Measurements from ENCODE around the gene TMEM52B.

TMEM52B gene

DNA sequence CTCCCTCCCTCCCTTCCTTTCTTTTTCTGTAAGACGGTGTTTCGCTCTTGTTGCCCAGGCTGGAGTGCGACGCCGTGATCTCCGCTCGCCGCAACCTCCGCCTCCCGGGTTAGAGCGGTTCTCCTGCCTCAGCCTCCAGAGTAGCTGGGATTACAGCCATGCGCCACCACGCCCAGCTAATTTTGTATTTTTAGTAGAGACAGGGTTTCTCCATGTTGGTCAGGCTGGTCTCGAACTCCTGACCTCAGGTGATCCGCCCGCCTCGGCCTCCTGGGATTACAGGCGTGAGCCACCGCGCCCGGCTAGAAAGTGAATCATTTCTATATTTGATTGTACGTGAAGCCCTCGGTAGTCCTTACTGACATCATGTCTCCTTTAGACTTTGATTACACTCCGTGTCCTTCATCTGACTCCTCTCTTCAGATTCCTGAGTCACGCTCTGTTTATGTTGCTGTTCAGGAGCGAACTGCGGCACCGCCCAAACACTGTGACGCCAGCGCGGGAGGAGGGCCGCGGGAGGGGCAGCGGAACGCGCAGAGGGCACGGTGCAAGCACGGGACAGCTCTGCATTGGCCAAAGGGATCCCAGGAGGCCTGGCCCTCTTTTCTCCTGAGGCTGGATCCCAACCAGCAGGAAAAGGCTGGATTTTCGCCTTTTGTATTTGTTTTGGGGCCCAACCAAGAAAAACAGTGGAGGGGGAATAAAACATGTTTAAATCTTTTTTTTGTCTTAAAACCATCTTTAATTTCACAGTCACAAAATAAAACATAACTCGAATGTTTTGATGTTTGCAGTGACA is 33.3 kb downstream of the TMEM52B start (continued):
- peak; percentile 98 for TF ChIP-seq ZBTB17 (tag by site-specific recombination; IDR thresholded peaks at IDR 0.05)
- no peak for TF ChIP-seq ZNF23 (tag by site-specific recombination; IDR thresholded peaks at IDR 0.05; ENCODE audit: borderline replicate concordance)
- TF ChIP-seq ZNF112 (tag by site-specific recombination; IDR thresholded peaks at IDR 0.05), result no peak
- TF ChIP-seq ZNF169 (tag by site-specific recombination; IDR thresholded peaks at IDR 0.05), result no peak
- TF ChIP-seq ZSCAN18 (tag by site-specific recombination; IDR thresholded peaks at IDR 0.05), result no peak
- no peak for TF ChIP-seq HOXA7 (CRISPR knock-in tag; IDR thresholded peaks at IDR 0.05; ENCODE audit: borderline replicate concordance)
- TF ChIP-seq KLF9 (tag by site-specific recombination; IDR thresholded peaks at IDR 0.05; ENCODE audit: low read depth), result peak; percentile 62
- no peak for TF ChIP-seq ZNF555 (tag by site-specific recombination; conservative IDR thresholded peaks at IDR 0.05)
- TF ChIP-seq, protein P1, sequence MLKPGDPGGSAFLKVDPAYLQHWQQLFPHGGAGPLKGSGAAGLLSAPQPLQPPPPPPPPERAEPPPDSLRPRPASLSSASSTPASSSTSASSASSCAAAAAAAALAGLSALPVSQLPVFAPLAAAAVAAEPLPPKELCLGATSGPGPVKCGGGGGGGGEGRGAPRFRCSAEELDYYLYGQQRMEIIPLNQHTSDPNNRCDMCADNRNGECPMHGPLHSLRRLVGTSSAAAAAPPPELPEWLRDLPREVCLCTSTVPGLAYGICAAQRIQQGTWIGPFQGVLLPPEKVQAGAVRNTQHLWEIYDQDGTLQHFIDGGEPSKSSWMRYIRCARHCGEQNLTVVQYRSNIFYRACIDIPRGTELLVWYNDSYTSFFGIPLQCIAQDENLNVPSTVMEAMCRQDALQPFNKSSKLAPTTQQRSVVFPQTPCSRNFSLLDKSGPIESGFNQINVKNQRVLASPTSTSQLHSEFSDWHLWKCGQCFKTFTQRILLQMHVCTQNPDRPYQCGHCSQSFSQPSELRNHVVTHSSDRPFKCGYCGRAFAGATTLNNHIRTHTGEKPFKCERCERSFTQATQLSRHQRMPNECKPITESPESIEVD (tag by site-specific recombination; IDR thresholded peaks at IDR 0.05), result peak; percentile 76
- TF ChIP-seq MEIS1 (CRISPR knock-in tag; IDR thresholded peaks at IDR 0.05; ENCODE audit: borderline replicate concordance), result no peak
- TF ChIP-seq ZNF324 (tag by site-specific recombination; IDR thresholded peaks at IDR 0.05), result peak; percentile 89
- TF ChIP-seq ZNF350 (tag by site-specific recombination; IDR thresholded peaks at IDR 0.05), result no peak
- TF ChIP-seq ZNF37A (tag by site-specific recombination; IDR thresholded peaks at IDR 0.05), result no peak
- TF ChIP-seq ZNF843 (tag by site-specific recombination; IDR thresholded peaks at IDR 0.05), result peak; percentile 86
- TF ChIP-seq, protein P2, sequence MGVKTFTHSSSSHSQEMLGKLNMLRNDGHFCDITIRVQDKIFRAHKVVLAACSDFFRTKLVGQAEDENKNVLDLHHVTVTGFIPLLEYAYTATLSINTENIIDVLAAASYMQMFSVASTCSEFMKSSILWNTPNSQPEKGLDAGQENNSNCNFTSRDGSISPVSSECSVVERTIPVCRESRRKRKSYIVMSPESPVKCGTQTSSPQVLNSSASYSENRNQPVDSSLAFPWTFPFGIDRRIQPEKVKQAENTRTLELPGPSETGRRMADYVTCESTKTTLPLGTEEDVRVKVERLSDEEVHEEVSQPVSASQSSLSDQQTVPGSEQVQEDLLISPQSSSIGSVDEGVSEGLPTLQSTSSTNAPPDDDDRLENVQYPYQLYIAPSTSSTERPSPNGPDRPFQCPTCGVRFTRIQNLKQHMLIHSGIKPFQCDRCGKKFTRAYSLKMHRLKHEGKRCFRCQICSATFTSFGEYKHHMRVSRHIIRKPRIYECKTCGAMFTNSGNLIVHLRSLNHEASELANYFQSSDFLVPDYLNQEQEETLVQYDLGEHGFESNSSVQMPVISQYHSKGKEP (tag by site-specific recombination; IDR thresholded peaks at IDR 0.05), result no peak; the same call in 1 of the 2 replicates
- TF ChIP-seq, protein P3, sequence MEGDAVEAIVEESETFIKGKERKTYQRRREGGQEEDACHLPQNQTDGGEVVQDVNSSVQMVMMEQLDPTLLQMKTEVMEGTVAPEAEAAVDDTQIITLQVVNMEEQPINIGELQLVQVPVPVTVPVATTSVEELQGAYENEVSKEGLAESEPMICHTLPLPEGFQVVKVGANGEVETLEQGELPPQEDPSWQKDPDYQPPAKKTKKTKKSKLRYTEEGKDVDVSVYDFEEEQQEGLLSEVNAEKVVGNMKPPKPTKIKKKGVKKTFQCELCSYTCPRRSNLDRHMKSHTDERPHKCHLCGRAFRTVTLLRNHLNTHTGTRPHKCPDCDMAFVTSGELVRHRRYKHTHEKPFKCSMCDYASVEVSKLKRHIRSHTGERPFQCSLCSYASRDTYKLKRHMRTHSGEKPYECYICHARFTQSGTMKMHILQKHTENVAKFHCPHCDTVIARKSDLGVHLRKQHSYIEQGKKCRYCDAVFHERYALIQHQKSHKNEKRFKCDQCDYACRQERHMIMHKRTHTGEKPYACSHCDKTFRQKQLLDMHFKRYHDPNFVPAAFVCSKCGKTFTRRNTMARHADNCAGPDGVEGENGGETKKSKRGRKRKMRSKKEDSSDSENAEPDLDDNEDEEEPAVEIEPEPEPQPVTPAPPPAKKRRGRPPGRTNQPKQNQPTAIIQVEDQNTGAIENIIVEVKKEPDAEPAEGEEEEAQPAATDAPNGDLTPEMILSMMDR (tag by site-specific recombination; IDR thresholded peaks at IDR 0.05), result no peak
- peak; percentile 44; the same call in 1 of the 2 replicates for TF ChIP-seq ZBTB20 (tag by site-specific recombination; IDR thresholded peaks at IDR 0.05)
- no peak for TF ChIP-seq ZNF621 (tag by site-specific recombination; IDR thresholded peaks at IDR 0.05)
- TF ChIP-seq, protein P4, sequence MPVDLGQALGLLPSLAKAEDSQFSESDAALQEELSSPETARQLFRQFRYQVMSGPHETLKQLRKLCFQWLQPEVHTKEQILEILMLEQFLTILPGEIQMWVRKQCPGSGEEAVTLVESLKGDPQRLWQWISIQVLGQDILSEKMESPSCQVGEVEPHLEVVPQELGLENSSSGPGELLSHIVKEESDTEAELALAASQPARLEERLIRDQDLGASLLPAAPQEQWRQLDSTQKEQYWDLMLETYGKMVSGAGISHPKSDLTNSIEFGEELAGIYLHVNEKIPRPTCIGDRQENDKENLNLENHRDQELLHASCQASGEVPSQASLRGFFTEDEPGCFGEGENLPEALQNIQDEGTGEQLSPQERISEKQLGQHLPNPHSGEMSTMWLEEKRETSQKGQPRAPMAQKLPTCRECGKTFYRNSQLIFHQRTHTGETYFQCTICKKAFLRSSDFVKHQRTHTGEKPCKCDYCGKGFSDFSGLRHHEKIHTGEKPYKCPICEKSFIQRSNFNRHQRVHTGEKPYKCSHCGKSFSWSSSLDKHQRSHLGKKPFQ (tag by site-specific recombination; IDR thresholded peaks at IDR 0.05), result no peak
- peak; percentile 89 for TF ChIP-seq ZNF335 (tag by site-specific recombination; conservative IDR thresholded peaks at IDR 0.05)
- TF ChIP-seq ZIC2 (tag by site-specific recombination; IDR thresholded peaks at IDR 0.05), result no peak; the same call in 1 of the 2 replicates
- no peak for TF ChIP-seq ZNF776 (tag by site-specific recombination; IDR thresholded peaks at IDR 0.05; ENCODE audit: borderline replicate concordance)
- peak; percentile 89 for TF ChIP-seq INSM2 (tag by site-specific recombination; IDR thresholded peaks at IDR 0.05)
- TF ChIP-seq, protein P5, sequence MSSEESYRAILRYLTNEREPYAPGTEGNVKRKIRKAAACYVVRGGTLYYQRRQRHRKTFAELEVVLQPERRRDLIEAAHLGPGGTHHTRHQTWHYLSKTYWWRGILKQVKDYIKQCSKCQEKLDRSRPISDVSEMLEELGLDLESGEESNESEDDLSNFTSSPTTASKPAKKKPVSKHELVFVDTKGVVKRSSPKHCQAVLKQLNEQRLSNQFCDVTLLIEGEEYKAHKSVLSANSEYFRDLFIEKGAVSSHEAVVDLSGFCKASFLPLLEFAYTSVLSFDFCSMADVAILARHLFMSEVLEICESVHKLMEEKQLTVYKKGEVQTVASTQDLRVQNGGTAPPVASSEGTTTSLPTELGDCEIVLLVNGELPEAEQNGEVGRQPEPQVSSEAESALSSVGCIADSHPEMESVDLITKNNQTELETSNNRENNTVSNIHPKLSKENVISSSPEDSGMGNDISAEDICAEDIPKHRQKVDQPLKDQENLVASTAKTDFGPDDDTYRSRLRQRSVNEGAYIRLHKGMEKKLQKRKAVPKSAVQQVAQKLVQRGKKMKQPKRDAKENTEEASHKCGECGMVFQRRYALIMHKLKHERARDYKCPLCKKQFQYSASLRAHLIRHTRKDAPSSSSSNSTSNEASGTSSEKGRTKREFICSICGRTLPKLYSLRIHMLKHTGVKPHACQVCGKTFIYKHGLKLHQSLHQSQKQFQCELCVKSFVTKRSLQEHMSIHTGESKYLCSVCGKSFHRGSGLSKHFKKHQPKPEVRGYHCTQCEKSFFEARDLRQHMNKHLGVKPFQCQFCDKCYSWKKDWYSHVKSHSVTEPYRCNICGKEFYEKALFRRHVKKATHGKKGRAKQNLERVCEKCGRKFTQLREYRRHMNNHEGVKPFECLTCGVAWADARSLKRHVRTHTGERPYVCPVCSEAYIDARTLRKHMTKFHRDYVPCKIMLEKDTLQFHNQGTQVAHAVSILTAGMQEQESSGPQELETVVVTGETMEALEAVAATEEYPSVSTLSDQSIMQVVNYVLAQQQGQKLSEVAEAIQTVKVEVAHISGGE (tag by site-specific recombination; conservative IDR thresholded peaks at IDR 0.05; ENCODE audit: low read depth), result 0 out of 2 replicates have a peak, but pooled peaks have one; percentile 14

All from HEK293 (cell line).